HG02642 (cell line): Measurements from ENCODE around the gene CYP24A1.
"Not testable (repeated sequence)": the region's sequence is repeated elsewhere in the genome, so short reads cannot be mapped to it uniquely, and the experiment has no call there.

Experiments used
- ATAC-seq: cut with Tn5 transposase; IDR thresholded peaks from one replicate; pipeline ENCODE4 v1.9.1; 2021; ENCODE audit warnings: mild to moderate bottlenecking; ENCODE audit not compliant: unreplicated experiment, poor library complexity

Gene CYP24A1

DNA sequence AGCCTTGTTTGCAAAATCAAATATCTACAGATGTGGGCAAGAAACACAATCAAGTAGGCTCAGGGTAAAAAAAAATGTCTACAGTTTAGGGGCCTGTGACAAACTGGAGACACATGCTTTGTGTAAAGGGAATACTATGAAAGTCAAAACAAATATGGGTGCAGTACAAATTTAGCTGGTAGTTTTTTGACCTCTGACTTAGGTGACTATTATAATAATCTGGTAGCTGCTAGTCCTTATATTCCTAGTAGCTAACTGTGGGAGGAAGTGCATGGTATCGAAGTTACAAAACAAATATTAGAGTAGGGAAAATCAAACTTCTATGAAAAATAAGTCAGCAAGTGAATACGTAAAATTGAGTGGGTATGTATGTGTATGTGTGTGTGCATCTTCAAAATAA is 35.4 kb downstream of the CYP24A1 start:
- ATAC-seq = no peak

DNA sequence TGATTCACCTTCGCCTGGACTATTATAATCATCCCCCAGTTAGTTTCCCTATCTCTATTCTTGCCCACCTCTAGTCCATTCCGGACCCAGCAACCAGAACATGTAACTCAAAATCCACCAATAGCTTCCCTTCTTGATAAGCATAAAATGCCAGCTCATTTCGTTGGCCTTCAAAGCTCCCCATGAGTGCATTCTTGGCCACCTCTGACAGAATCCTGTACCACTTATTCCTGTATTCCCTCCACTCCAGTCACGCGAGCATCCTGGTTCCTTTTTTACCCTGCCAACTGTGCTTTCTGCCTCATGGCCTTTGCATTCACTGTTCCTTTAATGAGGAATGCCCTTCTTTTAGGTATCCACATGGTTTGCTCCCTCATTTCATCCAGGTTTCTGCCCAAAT is 36.7 kb downstream of the CYP24A1 start:
- no peak for ATAC-seq

DNA sequence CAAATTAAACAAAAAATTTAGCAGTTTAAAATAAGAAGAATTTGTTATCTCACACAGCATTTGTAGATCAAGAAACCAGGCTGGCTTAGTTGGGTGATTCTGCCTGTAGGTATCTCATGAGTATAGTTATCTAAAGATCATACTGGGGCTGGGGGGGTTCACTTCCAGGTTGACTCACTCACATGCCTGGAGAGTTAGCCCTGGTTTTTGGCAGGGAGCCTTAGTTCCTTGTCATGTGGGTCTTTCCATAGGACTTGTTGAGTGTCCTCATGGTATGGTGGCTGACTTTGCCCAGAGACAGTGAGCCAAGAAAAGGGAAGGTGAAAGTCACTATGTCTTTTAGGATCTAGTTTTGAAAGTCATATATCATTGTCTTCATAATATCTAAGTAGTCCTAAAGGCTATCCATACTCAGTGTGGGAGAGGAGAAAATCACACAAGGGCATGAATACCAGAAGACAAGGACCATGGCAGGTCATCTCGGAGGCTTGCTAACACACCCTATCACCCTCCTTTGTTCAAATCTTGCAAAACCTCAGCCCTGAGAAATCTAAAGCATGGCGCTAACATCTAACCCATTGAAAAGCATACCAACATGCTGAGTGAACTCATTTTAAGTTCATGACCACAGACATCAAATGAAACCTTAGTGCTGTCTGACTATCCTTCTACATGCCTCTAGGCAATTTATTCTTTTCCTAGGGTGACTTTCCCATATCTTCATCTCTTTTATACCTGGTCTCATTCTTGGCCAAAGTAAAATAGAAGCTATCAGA is 39.2 kb downstream of the CYP24A1 start:
- no peak for ATAC-seq

DNA sequence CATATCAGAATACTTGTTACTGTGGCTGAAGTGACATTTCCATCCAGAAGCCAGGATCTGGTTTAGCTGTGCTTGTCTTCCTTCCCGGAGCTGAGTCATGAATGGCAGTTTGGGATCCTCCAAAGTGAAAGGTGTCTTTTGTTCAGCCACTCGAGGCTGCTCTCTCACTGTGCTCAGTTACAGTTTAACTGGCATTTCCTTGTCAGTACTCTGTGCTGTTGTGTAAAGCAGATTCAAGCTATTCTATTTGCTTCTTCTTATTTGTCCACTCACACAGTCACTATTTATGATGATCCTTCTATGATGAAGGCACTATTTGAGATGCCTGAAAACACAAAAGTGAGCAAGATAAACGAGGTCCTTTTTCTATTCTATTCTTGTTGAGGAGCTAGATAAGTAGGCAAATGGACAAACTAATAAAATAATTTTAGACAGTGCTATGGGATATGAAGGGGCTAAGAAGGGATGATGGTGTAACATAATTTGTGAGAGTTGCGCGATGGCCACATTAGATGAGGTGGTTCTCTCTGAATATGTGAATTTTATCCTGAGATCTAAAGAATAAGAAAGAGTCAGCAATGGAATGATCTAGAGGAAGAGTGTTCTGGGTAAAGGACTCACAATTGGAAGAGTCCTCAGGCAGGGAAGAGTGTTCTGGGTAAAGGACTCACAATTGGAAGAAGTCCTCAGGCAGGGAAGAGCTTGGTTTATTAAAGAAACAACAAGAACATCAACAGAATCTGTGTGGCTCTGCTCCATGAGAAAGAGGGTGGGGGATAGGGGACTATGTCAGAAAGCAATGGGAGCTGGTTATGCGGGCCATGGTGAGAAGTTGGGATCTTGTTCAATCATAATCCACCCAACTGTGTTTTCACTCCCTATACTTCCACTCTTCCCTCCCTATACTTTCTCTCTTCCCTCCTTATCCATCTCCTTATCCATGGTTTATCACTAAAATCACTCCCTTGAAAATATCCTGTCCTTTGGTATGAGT is 40.1 kb downstream of the CYP24A1 start:
- no peak for ATAC-seq

DNA sequence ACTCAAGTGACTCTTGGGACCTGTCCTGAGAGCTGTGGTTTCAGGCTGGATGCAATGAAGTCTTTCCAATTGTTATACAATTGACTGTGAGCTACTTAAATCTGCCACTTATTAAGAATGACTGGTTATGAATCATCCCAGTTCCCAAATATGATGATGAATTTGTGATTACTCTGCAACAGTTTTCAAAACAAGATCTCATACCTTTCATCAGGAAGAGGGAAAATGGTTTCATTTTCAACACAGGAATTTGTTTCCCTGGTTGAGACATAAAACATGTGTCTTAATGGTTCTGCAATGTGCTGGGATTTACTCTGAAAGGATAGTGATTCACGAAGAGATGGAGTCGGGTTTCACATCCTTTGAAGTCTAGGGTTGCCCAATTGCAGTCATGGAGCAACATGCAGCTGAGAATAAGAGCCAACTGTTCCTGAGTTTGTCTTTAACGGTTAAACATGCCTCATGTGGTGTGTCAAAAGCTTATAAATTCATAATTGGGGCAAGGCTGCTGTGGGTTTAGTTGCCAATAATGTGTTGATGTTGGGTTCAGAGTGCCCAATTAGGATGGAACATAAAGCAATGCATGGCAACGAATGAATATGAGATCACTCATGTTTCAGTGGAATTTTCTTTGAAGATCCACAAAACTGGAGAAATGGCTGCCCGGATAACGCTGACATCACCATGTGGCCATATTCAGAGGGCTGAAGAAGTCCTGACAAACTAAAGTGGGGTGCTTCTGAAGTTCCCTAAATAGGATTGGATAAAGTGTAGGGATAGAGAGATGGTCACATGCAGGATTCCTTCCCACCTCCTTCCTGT is 41.0 kb downstream of the CYP24A1 start:
- ATAC-seq = no peak

DNA sequence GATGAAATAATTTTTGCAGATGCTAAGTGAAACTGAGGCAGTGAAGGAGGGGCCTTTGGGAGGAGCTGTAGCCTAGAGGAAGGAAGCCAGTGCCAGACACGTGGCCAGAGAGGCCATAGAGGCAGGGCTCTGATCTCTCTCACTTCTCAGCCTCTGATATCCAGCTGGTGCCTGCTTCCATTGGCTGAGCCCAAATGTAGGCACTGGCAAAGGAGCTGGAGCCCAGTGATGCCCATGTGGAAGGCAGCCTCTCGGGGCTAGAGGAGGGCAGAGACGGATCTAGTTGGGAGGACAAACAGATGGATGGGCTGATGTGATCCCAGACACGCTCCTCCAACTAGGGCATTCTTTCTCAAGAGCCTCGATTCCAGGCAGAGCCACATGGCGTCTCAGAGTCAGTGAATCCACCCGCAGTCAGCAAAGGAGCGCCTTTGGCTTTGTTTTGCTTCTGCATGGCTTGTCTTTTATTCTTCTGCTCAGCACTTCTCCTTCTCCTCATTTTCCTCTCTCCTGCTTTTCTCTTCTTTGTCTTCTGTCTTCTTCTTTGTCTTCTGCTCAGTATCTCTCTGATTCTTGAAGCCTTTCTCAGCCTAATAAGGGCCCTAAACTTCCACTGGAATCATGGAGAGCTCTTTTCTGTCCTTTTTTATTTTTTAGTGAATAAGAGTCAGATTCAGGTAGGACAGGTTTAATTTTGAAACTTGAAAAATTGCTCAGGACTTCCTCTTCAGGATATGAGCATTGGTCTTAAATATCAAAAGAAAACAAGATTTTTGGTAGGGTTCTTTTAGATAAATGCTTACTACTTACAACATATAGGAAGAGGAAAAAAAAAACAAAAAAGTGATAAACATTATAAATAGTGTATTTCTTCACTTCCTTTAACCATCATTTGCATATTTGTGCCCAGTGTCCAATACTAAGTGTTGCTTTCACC is 41.8 kb downstream of the CYP24A1 start:
- ATAC-seq = no peak

DNA sequence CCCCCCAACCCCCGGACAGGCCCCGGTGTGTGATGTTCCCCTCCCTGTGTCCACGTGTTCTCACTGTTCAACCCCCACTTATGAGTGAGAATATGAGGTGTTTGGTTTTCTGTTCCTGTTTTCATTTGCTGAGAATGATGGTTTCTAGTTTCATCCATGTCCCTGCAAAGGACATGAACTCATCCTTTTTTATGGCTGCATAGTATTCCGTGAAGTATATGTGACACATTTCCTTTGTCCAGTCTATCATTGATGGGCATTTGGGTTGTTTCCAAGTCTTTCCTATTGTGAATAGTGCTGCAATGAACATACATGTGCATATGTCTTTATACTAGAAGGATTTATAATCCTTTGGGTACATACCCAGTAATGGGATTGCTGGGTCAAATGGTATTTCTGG is 42.7 kb downstream of the CYP24A1 start:
- not testable (repeated sequence) for ATAC-seq

DNA sequence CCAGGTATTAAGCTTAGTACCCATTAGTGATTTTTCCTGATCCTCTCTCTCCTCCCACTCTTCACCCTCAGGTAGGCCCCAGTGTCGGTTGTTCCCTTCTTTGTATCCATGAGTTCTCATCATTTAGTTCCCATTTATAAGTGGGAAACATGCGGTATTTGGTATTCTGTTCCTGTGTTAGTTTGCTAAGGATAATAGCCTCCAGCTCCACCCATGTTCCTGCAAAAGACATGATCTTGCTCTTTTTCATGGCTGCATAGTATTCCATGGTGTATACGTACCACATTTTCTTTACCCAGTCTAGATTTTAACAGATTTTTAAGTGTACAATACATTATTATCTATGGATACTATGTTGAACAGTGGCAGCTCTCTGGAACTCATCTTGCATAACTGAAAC is 44.4 kb downstream of the CYP24A1 start:
- no peak for ATAC-seq

DNA sequence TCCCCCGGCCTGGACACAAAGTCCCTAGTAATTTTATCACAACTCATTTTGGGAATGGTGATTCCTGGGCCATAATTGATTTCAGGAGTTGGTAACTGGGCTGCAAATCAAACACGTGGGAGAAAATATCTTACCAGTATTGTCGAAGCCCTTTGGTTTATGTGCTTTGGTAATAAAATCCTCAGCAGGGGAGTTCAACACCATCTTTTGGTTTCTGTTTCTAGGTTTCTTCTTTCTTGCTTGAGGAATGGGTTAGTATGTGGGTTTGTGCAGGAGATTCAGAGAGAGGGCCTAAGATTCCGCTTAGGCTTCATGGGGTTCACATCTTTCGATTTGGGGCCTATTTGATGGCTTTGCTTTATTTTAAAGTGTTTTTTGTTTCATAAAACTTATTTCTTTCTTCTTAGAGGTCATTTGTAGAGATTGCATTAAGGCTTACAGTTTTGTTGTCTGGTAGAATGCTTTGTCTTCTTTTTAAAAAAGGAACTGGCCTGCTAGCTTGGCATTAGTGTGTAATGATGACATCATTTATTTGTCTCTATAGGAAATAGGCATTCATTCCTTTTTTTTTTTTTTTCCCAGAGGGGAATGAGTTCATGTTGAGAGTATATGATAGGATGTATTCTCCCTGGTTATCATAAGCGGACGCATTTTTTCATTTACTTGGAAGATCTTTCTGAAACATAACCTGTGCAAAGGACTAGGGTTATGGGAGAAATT is 45.8 kb downstream of the CYP24A1 start:
- ATAC-seq = no peak

DNA sequence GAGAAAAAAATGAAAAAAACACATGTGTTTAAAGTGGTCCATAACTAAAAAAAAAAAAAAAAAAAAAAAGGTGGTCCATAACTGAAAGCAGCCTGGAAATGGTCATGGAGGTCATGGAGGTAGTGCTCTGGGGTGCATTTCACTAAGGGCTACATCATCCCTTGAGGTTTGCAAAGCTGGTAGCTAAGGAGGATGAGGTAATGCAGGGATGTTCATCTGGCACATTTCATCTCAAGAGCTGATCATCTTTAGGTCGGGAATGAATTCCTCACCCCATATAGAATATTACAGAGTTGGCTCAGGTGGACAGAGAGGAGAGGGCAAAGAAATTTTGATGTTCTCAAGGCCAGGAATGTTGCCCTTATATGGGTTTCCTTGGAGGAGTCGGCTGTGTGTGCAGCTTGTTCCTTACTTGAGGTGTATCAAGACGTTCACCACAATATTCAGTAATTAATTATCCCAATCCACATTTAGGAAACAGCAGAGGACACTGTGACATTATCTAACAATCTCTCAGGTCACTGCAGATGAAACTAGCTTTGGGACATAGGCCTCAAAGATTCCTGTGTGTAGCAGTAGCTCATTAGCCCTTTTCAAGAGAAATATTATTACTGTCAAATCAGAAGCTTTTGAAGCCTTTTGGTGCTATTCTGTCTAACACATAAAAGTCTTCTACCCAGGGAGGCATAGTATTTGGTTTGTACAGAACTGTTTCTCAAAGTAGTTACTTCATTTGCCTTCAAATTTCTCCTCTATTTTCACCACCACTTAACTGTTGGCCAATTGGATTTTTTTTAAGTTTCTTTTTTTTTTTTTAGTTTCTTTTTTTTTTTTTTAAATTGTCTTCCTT is 46.8 kb downstream of the CYP24A1 start:
- no peak for ATAC-seq

DNA sequence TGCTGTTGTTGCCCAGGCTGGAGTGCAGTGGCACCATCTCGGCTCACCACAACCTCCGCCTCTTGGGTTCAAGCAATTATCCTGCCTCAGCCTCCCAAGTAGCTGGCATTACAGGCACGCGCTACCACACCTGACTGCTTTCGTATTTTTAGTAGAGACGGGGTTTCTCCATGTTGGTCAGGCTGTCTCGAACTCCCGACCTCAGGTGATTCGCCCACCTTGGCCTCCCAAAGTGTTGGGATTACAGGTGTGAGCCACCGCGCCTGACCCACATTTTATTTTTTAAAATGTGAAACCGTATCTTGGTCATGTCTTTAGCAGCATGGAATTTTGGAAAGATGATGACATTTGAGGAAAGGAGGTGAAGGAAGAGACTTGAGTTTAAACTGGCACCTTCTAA is 47.5 kb downstream of the CYP24A1 start:
- ATAC-seq = not testable (repeated sequence)

DNA sequence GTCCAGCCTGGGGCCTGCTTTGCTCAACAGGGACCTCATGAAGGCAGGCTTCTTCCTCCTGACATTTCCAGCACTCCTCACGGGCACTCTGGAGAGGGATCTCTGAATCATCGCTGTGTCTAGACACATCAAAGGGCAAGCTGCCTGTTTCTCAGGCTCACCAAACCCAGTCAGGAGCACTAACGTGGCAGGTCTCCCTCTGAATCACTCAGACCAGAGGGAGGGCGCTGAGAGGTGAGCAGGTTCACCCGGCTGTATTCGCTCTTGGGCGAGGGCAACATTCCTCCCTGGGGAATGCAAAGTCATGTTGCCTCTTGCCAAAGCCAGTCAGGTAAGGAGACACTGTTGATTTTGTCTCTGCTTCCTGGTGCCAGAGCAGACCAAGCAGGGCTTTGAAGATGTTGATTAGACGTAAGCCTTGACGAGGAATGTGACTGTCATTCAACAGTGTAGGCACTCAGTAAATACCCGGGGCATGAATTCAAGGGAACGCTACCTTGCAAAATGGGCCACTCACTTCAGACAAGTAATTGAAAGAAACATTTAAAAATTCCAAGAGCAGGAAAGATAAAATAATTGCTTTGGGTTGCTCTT is 50.1 kb downstream of the CYP24A1 start:
- no peak for ATAC-seq

DNA sequence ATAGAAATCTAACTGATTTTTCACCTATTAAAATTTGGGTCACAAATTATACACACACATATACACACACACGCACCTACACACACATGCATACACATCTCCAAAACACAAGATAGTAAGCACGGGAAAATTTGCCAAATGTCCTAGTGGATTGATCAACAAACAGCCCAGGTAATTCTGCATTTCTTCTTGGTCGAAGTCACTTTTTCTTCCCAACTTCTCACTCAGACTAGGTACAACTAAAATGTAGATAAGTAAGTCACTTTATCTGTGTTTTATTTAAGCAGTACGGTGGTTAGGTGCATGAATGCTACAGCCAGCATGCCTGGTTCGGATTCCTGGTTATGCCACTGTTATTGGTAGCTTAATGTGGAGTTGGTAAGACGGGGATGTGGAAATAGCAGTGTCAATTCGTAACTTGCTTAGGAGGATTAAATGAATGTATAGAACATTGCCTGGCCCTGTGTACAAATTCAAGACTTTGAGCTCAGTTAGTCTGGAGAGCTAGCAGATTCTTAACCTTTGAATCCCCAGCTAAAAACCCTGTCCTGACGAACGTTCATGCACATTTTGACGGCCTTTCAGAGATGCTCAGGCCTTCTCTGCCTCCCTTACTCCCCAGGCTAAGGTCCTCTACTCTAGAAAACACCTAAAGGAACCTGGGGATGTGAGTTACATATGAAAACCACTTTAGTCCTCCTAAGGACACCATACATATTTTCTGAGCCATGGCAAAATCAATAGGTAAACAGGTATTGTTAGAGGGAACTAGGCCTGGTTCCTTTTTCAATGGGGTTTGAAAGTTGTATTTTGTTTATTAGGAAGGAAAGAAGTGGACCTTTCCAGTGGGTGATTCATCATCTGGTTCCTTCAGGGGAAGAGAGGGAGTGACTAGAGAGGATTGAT is 50.9 kb downstream of the CYP24A1 start:
- ATAC-seq = no peak

DNA sequence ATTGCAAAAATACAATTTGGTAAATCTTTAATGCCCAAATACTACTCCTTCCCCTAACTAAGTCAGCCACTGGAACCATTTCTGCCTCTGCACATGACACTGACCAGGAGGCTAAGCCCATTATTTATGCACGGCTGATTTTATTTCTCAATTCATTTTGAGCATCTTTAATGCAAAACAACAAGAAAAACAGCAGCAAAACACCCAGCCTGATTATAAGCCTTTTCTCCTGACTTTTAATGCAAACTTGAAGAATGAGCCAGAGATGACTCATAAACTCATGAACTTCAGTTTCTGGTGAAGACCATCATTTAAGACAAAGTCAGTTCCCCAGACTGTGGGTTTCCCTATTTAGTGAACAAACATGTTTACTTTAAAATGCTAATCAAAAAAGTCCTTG is 51.6 kb downstream of the CYP24A1 start:
- no peak for ATAC-seq

DNA sequence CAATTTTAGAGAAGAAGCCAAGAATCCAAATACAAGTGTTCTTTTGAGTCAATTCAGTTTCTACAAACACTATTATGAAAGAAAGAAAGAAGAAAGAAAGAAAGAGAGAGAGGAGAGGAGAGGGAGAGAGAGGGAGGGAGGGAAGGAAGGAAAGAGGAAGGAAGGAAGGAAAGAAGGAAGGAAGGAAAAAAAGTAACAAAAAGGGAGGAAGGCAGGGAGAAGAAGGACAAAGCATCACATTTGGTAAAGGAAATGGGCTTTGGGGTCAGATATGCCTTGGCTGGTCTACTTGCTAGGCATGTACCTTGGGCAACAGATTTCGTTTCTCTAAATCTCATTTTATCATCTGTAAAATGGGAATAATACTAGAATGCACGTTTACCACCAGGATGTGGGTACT is 54.0 kb downstream of the CYP24A1 start:
- no peak for ATAC-seq

DNA sequence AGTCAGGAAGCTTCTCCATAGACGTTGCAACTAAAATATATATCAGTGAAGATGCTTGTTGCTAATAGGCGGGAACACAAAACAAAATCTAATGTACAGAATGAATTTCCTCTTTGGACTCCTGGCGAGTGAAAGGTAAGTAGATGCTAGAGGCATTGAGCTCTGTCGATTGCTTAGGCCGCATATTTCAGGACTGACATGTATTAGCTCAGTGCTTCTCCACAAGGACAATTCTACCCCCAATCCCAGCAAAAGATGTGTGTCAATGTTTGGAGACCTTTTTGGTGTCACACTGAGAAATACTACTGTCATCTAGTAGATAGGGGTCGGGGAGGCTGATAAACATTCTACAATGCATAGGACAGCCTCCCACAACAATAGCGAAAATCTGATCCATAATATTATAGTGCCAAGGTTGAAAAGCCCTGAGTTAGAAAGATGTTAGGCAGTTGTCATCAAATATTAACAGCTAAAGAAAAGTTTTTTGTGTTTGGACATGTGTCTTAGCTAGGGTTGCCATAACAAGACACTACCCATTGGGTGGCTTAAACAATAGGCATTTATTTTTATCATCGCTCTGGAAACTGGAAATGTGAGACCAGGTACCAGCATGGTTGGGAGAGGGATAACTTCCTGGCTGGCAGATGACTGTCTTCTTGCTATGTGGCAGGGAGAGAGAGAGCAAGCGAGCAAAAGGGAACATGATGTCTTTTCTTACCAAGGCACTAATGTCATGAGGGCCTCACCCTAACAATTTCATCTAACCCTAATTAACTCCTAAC is 55.4 kb downstream of the CYP24A1 start:
- no peak for ATAC-seq
